ENCODE data around the gene MPDU1.
A peak's percentile ranks its signal among the peaks of the same experiment; 100 is the strongest.
"Not testable (repeated sequence)": the region's sequence is repeated elsewhere in the genome, so short reads cannot be mapped to it uniquely, and the experiment has no call there.

The MPDU1 gene

GRCh38 chr17:7582396-7583252 lies 1.0 kb upstream of the MPDU1 start:
- FAIRE-seq, result no peak

DNA sequence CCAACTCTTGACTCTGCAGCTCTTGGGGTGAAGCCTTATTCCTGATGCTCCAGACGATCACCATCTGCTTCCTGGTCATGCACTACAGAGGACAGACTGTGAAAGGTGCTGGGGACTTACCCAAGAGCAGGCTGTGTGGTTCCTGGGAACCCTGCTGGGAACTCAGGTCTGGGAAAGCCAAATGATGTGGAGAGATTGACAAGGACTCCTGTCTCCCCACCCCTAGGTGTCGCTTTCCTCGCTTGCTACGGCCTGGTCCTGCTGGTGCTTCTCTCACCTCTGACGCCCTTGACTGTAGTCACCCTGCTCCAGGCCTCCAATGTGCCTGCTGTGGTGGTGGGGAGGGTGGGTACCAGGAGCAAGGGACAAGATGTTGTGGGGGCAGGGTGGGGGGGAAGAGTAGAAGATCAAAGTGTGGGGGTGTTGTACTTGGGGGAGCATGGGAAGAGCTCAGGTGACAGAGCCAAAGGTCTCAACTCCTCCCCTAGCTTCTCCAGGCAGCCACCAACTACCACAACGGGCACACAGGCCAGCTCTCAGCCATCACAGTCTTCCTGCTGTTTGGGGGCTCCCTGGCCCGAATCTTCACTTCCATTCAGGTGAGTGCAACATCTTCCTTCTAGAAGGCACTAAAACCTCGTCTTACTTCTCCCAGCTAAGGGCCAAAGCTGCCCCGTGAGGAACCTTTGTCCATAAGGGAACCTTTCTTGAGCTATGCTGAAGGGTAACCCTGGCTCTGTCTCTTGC lies 3.2 kb downstream of the MPDU1 start:
- FAIRE-seq, result no peak

DNA sequence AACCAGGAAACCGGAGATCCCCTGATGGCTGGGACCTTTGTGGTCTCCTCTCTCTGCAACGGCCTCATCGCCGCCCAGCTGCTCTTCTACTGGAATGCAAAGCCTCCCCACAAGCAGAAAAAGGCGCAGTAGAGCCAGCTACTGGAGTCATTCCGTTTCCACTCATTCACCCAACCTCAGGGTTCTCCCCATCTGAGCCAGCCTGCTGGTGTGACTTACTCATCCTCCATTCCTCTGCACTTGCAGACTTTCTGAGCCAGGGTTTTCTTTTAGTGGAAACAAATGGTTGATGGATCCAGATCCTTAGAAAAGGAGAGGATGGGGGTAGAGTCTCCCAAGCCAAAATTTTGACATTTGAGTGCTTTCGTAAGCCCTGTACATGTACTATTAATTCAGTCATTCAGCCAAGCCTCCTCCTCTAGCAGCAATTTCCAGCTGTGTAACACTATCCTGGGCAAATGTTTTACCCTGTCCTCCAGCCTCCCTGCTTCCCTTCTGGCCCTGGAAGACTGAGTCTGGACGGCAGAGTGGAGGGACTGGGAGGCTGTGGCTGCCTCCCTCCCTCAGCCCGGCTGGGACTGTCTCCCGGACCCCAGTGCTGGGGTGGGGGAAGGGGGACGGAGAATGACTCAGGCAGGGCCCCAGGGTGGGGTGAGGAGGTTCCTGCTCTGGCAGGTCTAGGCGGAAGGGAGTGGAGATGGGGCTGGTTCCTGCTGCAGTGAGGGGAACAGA lies 3.9 kb downstream of the MPDU1 start:
- FAIRE-seq, result no peak

DNA sequence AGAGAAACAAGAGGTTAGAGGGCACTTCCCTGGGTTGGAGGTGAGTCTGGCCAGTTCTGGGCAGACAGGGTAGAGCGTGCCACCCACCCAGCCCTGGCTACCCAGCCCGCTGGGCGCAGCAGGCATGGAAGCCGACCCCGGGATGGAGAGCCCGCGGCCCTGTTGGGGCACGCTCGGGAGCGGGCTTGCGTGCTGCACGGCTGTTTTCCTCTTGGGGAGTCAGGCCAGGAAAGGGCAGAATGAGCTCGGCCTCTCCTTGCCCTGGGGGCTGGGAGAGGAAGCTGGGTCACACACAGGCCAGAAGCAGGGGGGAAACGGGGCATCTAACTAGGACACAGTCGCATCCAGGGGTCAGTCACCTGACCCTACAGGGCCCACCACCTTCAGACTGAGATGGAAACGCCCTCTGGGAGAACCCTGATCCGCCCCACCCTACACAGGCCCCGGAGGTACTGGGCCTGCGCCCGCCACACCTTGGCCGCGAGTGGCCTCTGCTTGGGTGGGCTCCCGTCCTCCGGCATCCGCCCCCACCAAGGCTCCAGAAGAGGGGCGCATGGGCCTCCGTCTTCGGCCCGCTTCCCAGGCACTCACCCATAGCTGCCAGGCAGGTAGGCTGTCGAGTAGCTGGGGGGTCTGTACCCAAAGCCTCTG lies 5.0 kb downstream of the MPDU1 start:
- no peak for FAIRE-seq

DNA sequence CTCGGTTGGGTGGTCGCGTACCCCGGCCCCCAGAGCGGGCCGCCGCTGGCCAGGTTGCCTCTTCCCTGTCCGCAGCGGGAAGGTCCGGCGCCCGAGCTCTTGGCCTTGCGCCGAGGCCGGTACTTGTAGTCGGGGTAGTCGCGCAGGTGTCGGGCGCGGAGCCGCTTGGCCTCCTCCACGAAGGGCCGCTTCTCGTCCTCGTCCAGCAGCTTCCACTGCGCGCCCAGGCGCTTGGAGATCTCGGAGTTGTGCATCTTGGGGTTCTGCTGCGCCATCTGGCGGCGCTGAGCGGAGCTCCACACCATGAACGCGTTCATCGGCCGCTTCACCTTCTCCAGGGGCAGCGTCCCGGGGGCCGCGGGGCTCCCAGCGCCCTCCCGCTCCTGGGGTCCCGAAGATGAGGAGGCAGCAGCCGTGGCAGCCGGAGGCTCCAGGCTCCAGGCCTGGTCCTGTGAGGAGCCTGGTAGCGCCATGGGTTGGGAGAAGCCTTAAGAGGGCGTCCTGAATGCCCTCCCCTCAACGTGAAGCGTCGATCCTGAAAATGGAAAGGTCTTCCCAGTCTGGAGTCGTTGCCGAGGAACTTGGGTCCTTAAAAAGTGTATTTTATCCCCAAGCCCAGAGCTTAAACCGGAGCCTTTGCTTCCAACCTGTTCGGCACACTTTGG lies 5.7 kb downstream of the MPDU1 start:
- FAIRE-seq, result no peak

DNA sequence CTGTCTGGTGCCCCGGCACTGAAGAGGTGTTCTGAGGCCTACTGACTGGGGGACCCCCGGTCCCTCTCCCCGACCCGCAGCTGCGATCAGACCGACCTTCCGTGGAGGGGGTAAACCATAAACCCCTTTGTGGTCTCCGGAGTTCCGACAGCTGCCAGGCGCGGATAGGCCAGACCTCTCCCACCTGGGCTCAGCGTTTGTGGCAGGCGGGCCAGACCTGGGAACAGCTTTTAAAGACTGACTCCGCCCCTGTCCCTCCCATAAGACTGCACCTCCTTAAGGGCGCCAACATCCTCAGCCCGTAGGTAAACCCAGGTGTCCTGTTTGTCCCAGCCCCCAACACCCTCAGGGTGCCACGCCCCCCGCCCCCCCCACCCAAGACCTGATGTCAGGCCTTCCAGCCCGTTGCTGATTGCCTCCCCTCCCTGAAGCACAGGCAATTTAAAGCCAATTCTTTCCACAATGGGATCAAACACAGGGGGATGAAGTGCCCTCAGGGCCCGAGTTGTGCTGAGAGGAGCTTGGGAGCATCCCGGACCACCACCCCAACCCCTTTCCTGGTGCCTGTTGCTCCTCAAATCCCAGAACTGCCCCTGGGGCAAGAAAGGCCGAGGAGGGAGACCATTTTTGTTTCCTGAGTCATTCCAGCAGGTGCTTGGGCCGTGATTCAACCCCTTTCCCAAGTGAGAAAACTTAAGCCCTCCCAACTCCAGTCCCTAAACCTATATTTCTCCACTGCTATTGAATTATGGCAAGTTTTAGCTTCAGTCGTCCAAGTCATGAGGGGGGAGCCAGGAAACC lies 6.4 kb downstream of the MPDU1 start, which contains the start of gene SOX15:
TSS of gene SOX15 (minus strand) at position 204 of the 801 bp plus-strand sequence. CDS start 418 bp downstream, outside the sequence.
- no peak for FAIRE-seq

DNA sequence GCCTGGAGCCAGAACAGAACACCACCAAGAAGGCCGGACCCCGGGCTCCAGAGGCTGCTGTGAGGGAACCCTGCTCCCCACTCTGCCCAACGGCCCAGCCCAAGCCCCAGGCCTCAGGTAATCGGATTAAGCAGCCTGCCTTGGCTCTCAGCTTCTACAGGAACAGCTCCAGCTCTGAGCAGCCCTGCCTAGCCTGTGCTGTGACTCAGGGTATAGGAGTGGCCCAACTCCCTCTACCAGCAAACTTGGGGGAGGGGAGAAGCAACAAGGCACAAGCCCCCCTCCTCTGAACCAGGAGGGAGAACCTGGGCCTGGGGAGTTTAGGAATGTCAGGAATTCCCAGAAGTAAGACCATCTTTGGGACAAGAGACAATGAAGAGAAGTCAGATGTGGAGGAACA lies 7.1 kb downstream of the MPDU1 start:
- FAIRE-seq, result no peak

DNA sequence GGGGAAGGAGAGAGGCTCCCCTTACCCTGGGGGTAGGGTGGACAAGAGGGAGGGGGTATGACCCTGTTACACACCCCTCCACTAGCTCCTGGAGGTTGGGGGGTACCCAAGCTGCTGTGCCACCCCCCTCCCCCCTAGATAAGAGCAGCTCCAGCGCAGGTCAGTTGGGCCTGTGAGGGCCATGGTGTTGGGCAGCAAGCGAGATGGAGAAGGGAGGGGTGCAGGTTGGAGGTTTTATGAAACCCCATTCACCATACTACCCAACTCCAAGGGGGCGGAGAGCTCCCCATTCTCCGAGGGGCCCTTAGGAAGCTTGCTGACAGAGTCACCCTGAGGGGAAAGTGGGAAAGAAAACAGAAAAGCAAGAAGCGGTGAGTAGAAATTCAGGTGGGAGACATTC lies 7.9 kb downstream of the MPDU1 start:
- FAIRE-seq, result no peak

GRCh38 chr17:7592422-7593021 lies 8.9 kb downstream of the MPDU1 start:
- no peak for FAIRE-seq

DNA sequence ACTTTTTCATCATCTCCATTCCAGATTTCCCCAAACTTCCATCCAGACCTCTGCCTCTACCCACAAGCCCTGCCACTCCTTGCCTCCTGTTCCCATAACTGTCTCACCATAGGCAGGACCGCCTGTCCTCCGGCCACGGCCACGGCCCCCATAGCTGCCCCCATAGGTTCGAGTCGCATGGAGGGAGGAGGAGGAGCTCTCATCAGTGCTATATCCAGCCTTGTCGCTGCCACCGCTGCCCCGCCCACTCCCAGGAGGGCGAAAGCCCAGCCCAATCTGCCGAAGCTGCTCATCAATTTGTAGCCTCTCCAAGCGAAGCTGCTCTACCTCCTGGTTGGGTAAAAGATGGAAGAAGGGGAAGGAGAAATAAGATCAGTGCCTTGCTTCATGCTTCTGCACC lies 9.6 kb downstream of the MPDU1 start:
- no peak for FAIRE-seq

- FAIRE-seq, result not testable (repeated sequence)
These were observed 13.9 kb downstream of the MPDU1 start for GRCh38 chr17:7597561-7597960.

GRCh38 chr17:7606280-7606679 lies 22.6 kb downstream of the MPDU1 start:
- FAIRE-seq, result no peak

- no peak for FAIRE-seq
These were observed 27.0 kb downstream of the MPDU1 start for GRCh38 chr17:7610641-7611040.

DNA sequence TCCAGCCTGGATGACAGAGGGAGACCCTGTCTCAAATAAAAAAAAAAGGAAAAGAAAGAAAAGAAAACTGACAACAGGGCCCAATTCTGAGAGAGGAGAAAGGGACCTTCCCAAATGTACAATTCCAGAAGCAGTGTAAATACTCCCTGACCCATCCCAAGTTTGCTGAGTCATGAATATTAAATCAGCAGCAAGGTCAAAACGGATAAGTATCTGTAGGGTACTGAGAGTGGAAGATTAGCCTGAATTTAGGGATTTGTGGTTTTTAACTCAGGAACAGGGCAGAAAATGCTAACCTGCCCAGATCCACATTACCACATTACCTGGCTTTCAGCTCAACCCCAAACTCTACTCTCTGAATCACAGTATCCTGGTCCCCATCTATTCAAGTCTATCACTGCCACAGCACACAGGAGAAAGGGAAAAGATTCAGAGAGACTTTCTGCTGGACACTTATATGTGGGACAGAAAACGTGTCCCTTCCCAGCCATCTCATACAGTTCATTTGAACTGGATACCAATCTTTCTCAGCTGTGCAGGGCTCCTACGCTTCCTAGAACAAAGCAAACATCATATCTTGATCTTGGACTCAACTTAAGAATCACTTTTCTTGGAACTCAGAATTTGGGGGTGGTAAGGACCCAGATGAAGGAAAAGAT lies 28.1 kb downstream of the MPDU1 start:
- no peak for FAIRE-seq

GRCh38 chr17:7612294-7612640 lies 28.6 kb downstream of the MPDU1 start:
- FAIRE-seq, result no peak

GRCh38 chr17:7613769-7614424 lies 30.2 kb downstream of the MPDU1 start:
- no peak for FAIRE-seq

GRCh38 chr17:7614425-7615264 lies 31.0 kb downstream of the MPDU1 start, which contains the start of gene FXR2:
Gene FXR2 (minus strand): TSS chr17:7614897. CDS start chr17:7614532, 365 bp downstream.
- FAIRE-seq, result peak; percentile 97

DNA sequence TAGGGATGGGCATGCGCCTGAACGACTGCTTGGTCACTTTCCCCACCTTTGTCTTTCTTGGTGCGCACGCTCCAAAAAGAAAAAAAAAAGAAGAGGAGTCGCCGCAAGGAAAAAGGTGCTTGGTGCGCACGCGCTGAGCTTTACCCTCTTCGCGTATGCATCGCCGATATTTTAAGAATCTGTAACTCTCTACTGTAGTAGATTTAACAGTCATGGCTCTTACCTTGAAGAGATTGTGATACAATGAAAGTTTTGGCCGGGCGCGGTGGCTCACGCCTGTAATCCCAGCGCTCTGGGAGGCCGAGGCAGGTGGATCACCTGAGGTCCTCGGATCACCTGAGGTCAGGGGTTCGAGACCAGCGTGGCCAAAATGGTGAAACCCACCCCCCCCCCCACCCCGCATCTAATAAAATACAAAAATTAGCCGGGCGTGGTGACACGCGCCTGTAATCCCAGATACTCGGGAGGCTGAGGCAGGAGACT lies 31.7 kb downstream of the MPDU1 start:
- FAIRE-seq, result no peak

DNA sequence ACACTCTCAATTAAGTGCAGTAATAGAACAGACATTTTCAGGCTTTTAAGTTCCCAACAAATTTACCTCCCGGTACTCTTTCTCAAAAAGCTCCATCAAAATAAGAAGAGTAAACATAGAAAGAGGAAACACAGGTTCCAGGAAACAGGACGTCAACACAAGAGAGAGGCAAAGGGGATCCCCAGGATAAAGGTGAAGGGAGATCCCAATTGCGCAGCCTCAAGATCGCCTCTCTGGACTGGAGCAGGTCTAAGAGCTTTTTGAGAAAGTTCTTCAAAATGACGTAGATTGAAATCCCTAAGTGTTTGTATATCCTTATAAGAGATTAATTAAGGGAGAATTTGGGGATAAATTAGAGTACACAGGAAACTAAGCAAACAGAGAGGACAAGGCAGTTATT lies 35.0 kb downstream of the MPDU1 start:
- no peak for FAIRE-seq

Measured in A204.1 (cell line).